ENCODE results near the gene STEAP1B. TPM values are rescaled to one million over a fixed set of nuclear protein-coding genes. Genes with fewer than 3 reads are reported as not detected.
A peak's percentile ranks its signal among the peaks of the same experiment; 100 is the strongest.
"Not testable (repeated sequence)": the region's sequence is repeated elsewhere in the genome, so short reads cannot be mapped to it uniquely, and the experiment has no call there.

The STEAP1B gene
- total and polyA plus RNA-seq, 2 of the 4 experiments (the other 2 are of a cell fraction): 7.9 to 13.8 TPM

- H4K20me1 ChIP-seq (ENCODE audit: insufficient read depth, low read length); H4K5ac ChIP-seq (ENCODE audit: low read depth, low read length); BruUV-seq (replicated peaks); ATAC-seq (ENCODE audit: low read depth); H4K8ac ChIP-seq (ENCODE audit: low read depth in 2 of 2, low read length in 2 of 2); H4K91ac ChIP-seq (ENCODE audit: insufficient read depth, low read depth, low read length); H3K4me3 ChIP-seq (ENCODE audit: insufficient read depth, low read depth, low read length); H3K9ac ChIP-seq (ENCODE audit: low read depth, low read length); H2BK5ac ChIP-seq (ENCODE audit: low read depth, low read length, poor library complexity, severe bottlenecking); H3K23ac ChIP-seq (ENCODE audit: low read depth, low read length); H2AFZ ChIP-seq (replicated peaks; ENCODE audit: low read length, poor library complexity); CTCF ChIA-PET; H3K79me1 ChIP-seq (ENCODE audit: low read depth in 1 of 2, low read length in 2 of 2); H3K14ac ChIP-seq (replicated peaks; ENCODE audit: low read depth, low read length); H3K9me3 ChIP-seq (ENCODE audit: control insufficient read depth, insufficient read depth, low read length); H2BK20ac ChIP-seq (ENCODE audit: low read depth, low read length); H3K18ac ChIP-seq (ENCODE audit: low read depth, low read length); DNase-seq; H3K9me1 ChIP-seq (ENCODE audit: insufficient read depth, low read length); intact Hi-C loops (cut with micrococcal nuclease); H2AK5ac ChIP-seq (ENCODE audit: low read depth, low read length); H3K56ac ChIP-seq (ENCODE audit: extremely low read depth, insufficient read depth, low read length); H3K4ac ChIP-seq (ENCODE audit: low read depth, low read length); H2AK9ac ChIP-seq (replicated peaks; ENCODE audit: low read depth, low read length, poor library complexity); H3K4me1 ChIP-seq (ENCODE audit: control insufficient read depth, insufficient read depth, low read length); H2BK120ac ChIP-seq (ENCODE audit: low read depth, low read length); H3K27me3 ChIP-seq (ENCODE audit: control insufficient read depth, insufficient read depth, low read length); H3K4me2 ChIP-seq (ENCODE audit: low read depth, low read length); in situ Hi-C loops (cut with MboI; ENCODE audit: low sequenced_read_pairs); POLR2A ChIA-PET (ENCODE audit: unreplicated experiment); H2BK15ac ChIP-seq (ENCODE audit: low read depth, low read length); H3K27ac ChIP-seq (ENCODE audit: insufficient read depth, low read length); dilution Hi-C loops (cut with HindIII; ENCODE audit: low sequenced_read_pairs, unreplicated experiment); H3K36me3 ChIP-seq (ENCODE audit: control insufficient read depth, insufficient read depth, low read length): not testable (repeated sequence)
- no CpG with 5 or more reads among the region's 14 CpGs for WGBS, 2 experiments (ENCODE audit: extremely low coverage in 2 of 2, insufficient read length in 1 of 2)
These were observed 28.5 kb upstream of the STEAP1B start for GRCh38 chr7:22528537-22528936.

GRCh38 chr7:22524353-22524947 is 24.5 kb upstream of the STEAP1B start:
- H2BK20ac ChIP-seq (ENCODE audit: low read depth, low read length); H4K5ac ChIP-seq (ENCODE audit: low read depth, low read length); H4K20me1 ChIP-seq (ENCODE audit: insufficient read depth, low read length); dilution Hi-C loops (cut with HindIII; ENCODE audit: low sequenced_read_pairs, unreplicated experiment); H2BK5ac ChIP-seq (ENCODE audit: low read depth, low read length, poor library complexity, severe bottlenecking); H3K23ac ChIP-seq (ENCODE audit: low read depth, low read length); H2AK9ac ChIP-seq (replicated peaks; ENCODE audit: low read depth, low read length, poor library complexity); CTCF ChIA-PET; POLR2A ChIA-PET (ENCODE audit: unreplicated experiment); H3K4me2 ChIP-seq (ENCODE audit: low read depth, low read length); DNase-seq; in situ Hi-C loops (cut with MboI; ENCODE audit: low sequenced_read_pairs); H3K14ac ChIP-seq (replicated peaks; ENCODE audit: low read depth, low read length); H3K27ac ChIP-seq (ENCODE audit: insufficient read depth, low read length); H3K27me3 ChIP-seq (ENCODE audit: control insufficient read depth, insufficient read depth, low read length); H4K91ac ChIP-seq (ENCODE audit: insufficient read depth, low read depth, low read length); H3K4me3 ChIP-seq (ENCODE audit: insufficient read depth, low read depth, low read length); H3K18ac ChIP-seq (ENCODE audit: low read depth, low read length); H3K4me1 ChIP-seq (ENCODE audit: control insufficient read depth, insufficient read depth, low read length); H4K8ac ChIP-seq (ENCODE audit: low read depth in 2 of 2, low read length in 2 of 2); H3K9me3 ChIP-seq (ENCODE audit: control insufficient read depth, insufficient read depth, low read length); H3K36me3 ChIP-seq (ENCODE audit: control insufficient read depth, insufficient read depth, low read length); H3K79me1 ChIP-seq (ENCODE audit: low read depth in 1 of 2, low read length in 2 of 2); H2AFZ ChIP-seq (replicated peaks; ENCODE audit: low read length, poor library complexity); H3K4ac ChIP-seq (ENCODE audit: low read depth, low read length); H2BK120ac ChIP-seq (ENCODE audit: low read depth, low read length); BruUV-seq (replicated peaks); H3K9me1 ChIP-seq (ENCODE audit: insufficient read depth, low read length); H3K56ac ChIP-seq (ENCODE audit: extremely low read depth, insufficient read depth, low read length); H2BK15ac ChIP-seq (ENCODE audit: low read depth, low read length); H2AK5ac ChIP-seq (ENCODE audit: low read depth, low read length); H3K9ac ChIP-seq (ENCODE audit: low read depth, low read length): not testable (repeated sequence)
- ATAC-seq (ENCODE audit: low read depth): 0 out of 2 replicates have a peak, but pooled peaks have one; percentile 14
- 25% methylated on average over 1 of the region's 5 CpGs; no CpG with 5 or more reads in 1 of the 2 experiments for WGBS, 2 experiments (ENCODE audit: extremely low coverage in 2 of 2, insufficient read length in 1 of 2)
- intact Hi-C loops (cut with micrococcal nuclease): loop anchor here (5.0 kb wide), 1 partner anchor 738 kb away; no protein-coding TSS in a partner anchor
